HEK293 (cell line): Measurements from ENCODE around the gene TSHZ3.

Experiments
- CTCF ChIA-PET: fragments of 350-600 bp; formaldehyde crosslinking; extraction: SDS; loops from one replicate; lab custom pipeline; 2021; ENCODE audit warnings: antibody characterized with exemption; lab: Yijun Ruan, JAX
- POLR2A ChIA-PET: fragments of 300-600 bp; formaldehyde crosslinking; extraction: SDS; loops from one replicate; lab custom pipeline; 2020; ENCODE audit warnings: antibody characterized with exemption, inconsistent platforms; lab: Yijun Ruan, JAX
- H3K27ac ChIP-seq: fragments of 200-500 bp; sonication (Bioruptor generic); 2 replicates; pipeline ENCODE4 v1.5.1; 2014; ENCODE audit warnings: low read depth, low read length, control low read depth, inconsistent platforms; ENCODE audit errors: extremely low read depth
- H3K36me3 ChIP-seq, 2 experiments: fragments of 200-500 bp in 1 of 2; sonication (Bioruptor generic) in 1 of 2; 1 replicate in 1 of 2; 2 replicates in 1 of 2; pipeline ENCODE4 v1.5.1; 2014 to 2017; ENCODE audit warnings: inconsistent platforms in 2 of 2, low read length in 2 of 2; ENCODE audit not compliant: control insufficient read depth in 2 of 2, insufficient read depth in 1 of 2
- H3K4me1 ChIP-seq: fragments of 200-500 bp; sonication (Bioruptor generic); 2 replicates; pipeline ENCODE4 v1.5.1; 2014; ENCODE audit warnings: mild to moderate bottlenecking, low read length, inconsistent platforms; ENCODE audit not compliant: control insufficient read depth, insufficient read depth
- H3K4me3 ChIP-seq: 2 replicates; pipeline ENCODE4 v1.5.1; 2011; ENCODE audit warnings: low read depth, mild to moderate bottlenecking, control low read depth, low read length, moderate library complexity
- H3K9me3 ChIP-seq: fragments of 200-500 bp; sonication (Bioruptor generic); 2 replicates; pipeline ENCODE4 v1.5.1; 2014; ENCODE audit warnings: low read depth, low read length, inconsistent platforms; ENCODE audit not compliant: control insufficient read depth, insufficient read depth
- GFI1B ChIP-seq: fragments of 450-650 bp; formaldehyde crosslinking; IDR thresholded peaks from 2 replicates; pipeline ENCODE4 v1.5.1; 2016; ENCODE audit warnings: missing biosample characterization, missing genetic modification characterization
- GLI4 ChIP-seq: fragments of 450-650 bp; formaldehyde crosslinking; IDR thresholded peaks from 2 replicates; pipeline ENCODE4 v1.5.1; 2016; ENCODE audit warnings: missing biosample characterization, missing genetic modification characterization
- WT1 ChIP-seq: fragments of 450-650 bp; formaldehyde crosslinking; IDR thresholded peaks from 2 replicates; pipeline ENCODE4 v1.5.1; 2016; ENCODE audit warnings: missing biosample characterization, missing genetic modification characterization
- ZNF18 ChIP-seq: fragments of 450-650 bp; formaldehyde crosslinking; IDR thresholded peaks from 2 replicates; pipeline ENCODE4 v1.5.1; 2016; ENCODE audit warnings: missing biosample characterization, missing genetic modification characterization
- ZNF248 ChIP-seq: fragments of 450-650 bp; formaldehyde crosslinking; IDR thresholded peaks from 2 replicates; pipeline ENCODE4 v1.5.1; 2017; ENCODE audit warnings: missing biosample characterization, missing genetic modification characterization
- ZNF26 ChIP-seq: fragments of 450-650 bp; formaldehyde crosslinking; IDR thresholded peaks from 2 replicates; pipeline ENCODE4 v1.5.1; 2016; ENCODE audit warnings: missing biosample characterization, missing genetic modification characterization
- ZNF274 ChIP-seq, 2 experiments: fragments of 200-500 bp in 1 of 2; fragments of 450-650 bp in 1 of 2; sonication (Bioruptor generic) in 1 of 2; formaldehyde crosslinking in 1 of 2; IDR thresholded peaks; 2 replicates each; pipeline versions ENCODE4 v1.5.1 to v1.6.1; 2014 to 2016; ENCODE audit warnings: borderline replicate concordance in 1 of 2, inconsistent platforms in 1 of 2, low read length in 1 of 2, missing biosample characterization in 1 of 2, missing genetic modification characterization in 1 of 2
- ZNF302 ChIP-seq: fragments of 450-650 bp; formaldehyde crosslinking; IDR thresholded peaks from 2 replicates; pipeline ENCODE4 v1.5.1; 2016; ENCODE audit warnings: missing biosample characterization, missing genetic modification characterization, low read depth
- ZNF311 ChIP-seq: fragments of 450-650 bp; formaldehyde crosslinking; IDR thresholded peaks from 2 replicates; pipeline ENCODE4 v1.5.1; 2017; ENCODE audit warnings: missing biosample characterization, missing genetic modification characterization, borderline replicate concordance
- ZNF394 ChIP-seq: fragments of 450-650 bp; formaldehyde crosslinking; IDR thresholded peaks from 2 replicates; pipeline ENCODE4 v1.5.1; 2016; ENCODE audit warnings: missing biosample characterization, missing genetic modification characterization, mild to moderate bottlenecking, moderate library complexity, borderline replicate concordance
- ZNF416 ChIP-seq: fragments of 450-650 bp; formaldehyde crosslinking; IDR thresholded peaks from 2 replicates; pipeline ENCODE4 v1.5.1; 2016; ENCODE audit warnings: missing biosample characterization, missing genetic modification characterization
- ZNF426 ChIP-seq: fragments of 450-650 bp; formaldehyde crosslinking; IDR thresholded peaks from 2 replicates; pipeline ENCODE4 v1.5.1; 2017; ENCODE audit warnings: missing biosample characterization, missing genetic modification characterization, mild to moderate bottlenecking, inconsistent platforms, moderate library complexity
- ZNF518A ChIP-seq: fragments of 450-650 bp; formaldehyde crosslinking; conservative IDR thresholded peaks from 2 replicates; pipeline ENCODE4 v1.5.1; 2016; ENCODE audit warnings: low read depth, missing biosample characterization, missing genetic modification characterization
- ZNF555 ChIP-seq: fragments of 450-650 bp; formaldehyde crosslinking; conservative IDR thresholded peaks from 2 replicates; pipeline ENCODE4 v1.5.1; 2017; ENCODE audit warnings: missing biosample characterization, mild to moderate bottlenecking, missing genetic modification characterization, inconsistent platforms
- ZNF585B ChIP-seq: fragments of 450-650 bp; formaldehyde crosslinking; IDR thresholded peaks from 2 replicates; pipeline ENCODE4 v1.5.1; 2016; ENCODE audit warnings: missing biosample characterization, missing genetic modification characterization
- ZNF600 ChIP-seq: fragments of 450-650 bp; formaldehyde crosslinking; IDR thresholded peaks from 2 replicates; pipeline ENCODE4 v1.5.1; 2016; ENCODE audit warnings: missing biosample characterization, missing genetic modification characterization
- ZNF692 ChIP-seq: fragments of 450-650 bp; formaldehyde crosslinking; IDR thresholded peaks from 2 replicates; pipeline ENCODE4 v1.5.1; 2016; ENCODE audit warnings: missing biosample characterization, missing genetic modification characterization
- ZNF768 ChIP-seq: fragments of 450-650 bp; formaldehyde crosslinking; IDR thresholded peaks from 2 replicates; pipeline ENCODE4 v1.5.1; 2018; ENCODE audit warnings: missing biosample characterization, mild to moderate bottlenecking, missing genetic modification characterization
- ZNF843 ChIP-seq: fragments of 450-650 bp; formaldehyde crosslinking; IDR thresholded peaks from 2 replicates; pipeline ENCODE4 v1.5.1; 2016; ENCODE audit warnings: missing biosample characterization, missing genetic modification characterization
- ZSCAN4 ChIP-seq: fragments of 450-650 bp; formaldehyde crosslinking; IDR thresholded peaks from 2 replicates; pipeline ENCODE4 v1.5.1; 2017; ENCODE audit warnings: missing biosample characterization, missing genetic modification characterization
- ZSCAN5A ChIP-seq: fragments of 450-650 bp; formaldehyde crosslinking; IDR thresholded peaks from 2 replicates; pipeline ENCODE4 v1.5.1; 2016; ENCODE audit warnings: missing biosample characterization, missing genetic modification characterization

TSHZ3 gene

GRCh38 chr19:31270897-31271296 lies 78.3 kb downstream of the TSHZ3 start:
- H3K9me3 ChIP-seq, result no peaks in the 10 kb centered on the region
- no peak overlapping the region for H3K27ac ChIP-seq
- TF ChIP-seq ZNF248 (no peak), ZNF843 (tag by site-specific recombination) (no peak), GLI4 (tag by site-specific recombination) (no peak), ZNF600 (tag by site-specific recombination) (0 out of 2 replicates have a peak, but pooled peaks have one; percentile 24), ZNF26 (tag by site-specific recombination) (no peak), ZNF394 (tag by site-specific recombination) (no peak)
- POLR2A ChIA-PET, result no interaction called here
- H3K36me3 ChIP-seq, result peaks cover 3 to 8% of the 10 kb centered on the region in 2 experiments; a peak in 2 of 3 replicates
- no peak overlapping the region for H3K4me3 ChIP-seq
- CTCF ChIA-PET, result no interaction called here
- H3K4me1 ChIP-seq, result peaks cover 24% of the 10 kb centered on the region

GRCh38 chr19:31269425-31270127 lies 79.7 kb downstream of the TSHZ3 start:
- no peak overlapping the region for H3K4me3 ChIP-seq
- POLR2A ChIA-PET, result no interaction called here
- no peak overlapping the region for H3K27ac ChIP-seq
- H3K36me3 ChIP-seq, result peaks cover 0 to 3% of the 10 kb centered on the region in 2 experiments; a peak in 2 of 3 replicates
- peaks cover 14% of the 10 kb centered on the region for H3K4me1 ChIP-seq
- H3K9me3 ChIP-seq, result no peaks in the 10 kb centered on the region
- CTCF ChIA-PET, result interaction anchor here (0.7 kb wide), 3 partner anchors 215 to 1652 kb away, joined by 3 read pairs; no protein-coding TSS in a partner anchor
- no peak for TF ChIP-seq ZNF426 (tag by site-specific recombination)
- TF ChIP-seq ZSCAN5A (tag by site-specific recombination), result no peak
- TF ChIP-seq ZNF585B, result no peak
- no peak for TF ChIP-seq ZNF302
- TF ChIP-seq ZNF692 (tag by site-specific recombination), result no peak
- TF ChIP-seq ZNF311 (tag by site-specific recombination), result no peak
- TF ChIP-seq WT1 (tag by site-specific recombination), result no peak
- TF ChIP-seq ZNF518A (tag by site-specific recombination), result no peak
- TF ChIP-seq GFI1B (tag by site-specific recombination), result no peak
- no peak for TF ChIP-seq ZNF274 (IDR thresholded peaks at IDR 0.05; ENCODE audit: low read length)
- no peak for TF ChIP-seq ZNF274 (tag by site-specific recombination; IDR thresholded peaks at IDR 0.05; ENCODE audit: borderline replicate concordance)
- no peak for TF ChIP-seq ZNF18 (tag by site-specific recombination)
- TF ChIP-seq ZNF416 (tag by site-specific recombination), result no peak
- no peak for TF ChIP-seq ZNF555 (tag by site-specific recombination)
- no peak for TF ChIP-seq ZSCAN4
- TF ChIP-seq ZNF768 (tag by site-specific recombination), result no peak
